ENCODE measurements around the gene KDM2B. TPM values are rescaled to one million over a fixed set of nuclear protein-coding genes. Genes with fewer than 3 reads are reported as not detected.

KDM2B gene
- total and polyA plus RNA-seq, 10 of the 15 experiments (the other 5 are each of a cell fraction or from before 2014, with no cell fraction given): 13.6 to 124 (median 40.4) TPM

- no peak overlapping the region for H3K9ac ChIP-seq (ENCODE audit: control insufficient read depth, insufficient read depth, low read length)
- H3K4me3 ChIP-seq: no peak overlapping the region
- H3K27ac ChIP-seq (ENCODE audit: control insufficient read depth, insufficient read depth): no peak overlapping the region
- H3K36me3 ChIP-seq (ENCODE audit: control insufficient read depth in 2 of 2, insufficient read depth in 2 of 2, low read length in 1 of 2): no peaks in the 10 kb centered on the region
- BruUV-seq (replicated peaks): no TSS peak
- ChIA-PET POLR2A (interaction anchor here (1.0 kb wide), 1 partner anchor 11 kb away, joined by 5 read pairs; no protein-coding TSS in a partner anchor), RAD21 (ENCODE audit: unreplicated experiment) (no interaction called here), CTCF (interaction anchor here (0.5 to 1.6 kb wide), 3 partner anchors 9 to 49 kb away, joined by 3 to 4 read pairs (median 4); no protein-coding TSS in a partner anchor), SMC1A (ENCODE audit: uncharacterized antibody, unreplicated experiment) (interaction anchor here (0.7 to 1.1 kb wide), 4 partner anchors 10 to 78 kb away, joined by 3 to 5 read pairs (median 3); no protein-coding TSS in a partner anchor)
- no peaks in the 10 kb centered on the region for H3K9me3 ChIP-seq (replicated peaks; ENCODE audit: control insufficient read depth, insufficient read depth, low read length)
- H3K4me2 ChIP-seq (ENCODE audit: control insufficient read depth, insufficient read depth): no peak overlapping the region
- in situ Hi-C loops (cut with MboI): no loop called here
- H3K27me3 ChIP-seq (replicated peaks in 1 of 2; ENCODE audit: control insufficient read depth in 2 of 2, insufficient read depth in 2 of 2, low read length in 1 of 2): no peaks in the 10 kb centered on the region
- TF ChIP-seq KDM1A (IDR thresholded peaks at IDR 0.05; ENCODE audit: borderline replicate concordance): no peak
- no peak for TF ChIP-seq JUND (IDR thresholded peaks at IDR 0.05; ENCODE audit: low read depth, low read length)
- no peak for TF ChIP-seq CEBPZ (IDR thresholded peaks at IDR 0.05; ENCODE audit: low read depth, low read length)
- no peak for TF ChIP-seq NRF1 (conservative IDR thresholded peaks at IDR 0.05; ENCODE audit: low read depth, low read length)
- no peak for TF ChIP-seq ZBTB33 (IDR thresholded peaks at IDR 0.05)
- no peak for TF ChIP-seq ZNF622 (IDR thresholded peaks at IDR 0.05)
- TF ChIP-seq CBFB (IDR thresholded peaks at IDR 0.05; ENCODE audit: low read depth): no peak
- H2AFZ ChIP-seq (ENCODE audit: control insufficient read depth, low read depth, low read length): no peak overlapping the region
- no peaks in the 10 kb centered on the region for H3K4me1 ChIP-seq (ENCODE audit: control insufficient read depth, insufficient read depth, low read length)
- intact Hi-C loops (cut with micrococcal nuclease; ENCODE audit: unreplicated experiment): no loop called here
- no peaks in the 10 kb centered on the region for H4K20me1 ChIP-seq (ENCODE audit: control insufficient read depth, insufficient read depth)
- ATAC-seq: no peak
- no peaks in the 10 kb centered on the region for H3K79me2 ChIP-seq (ENCODE audit: control insufficient read depth, insufficient read depth, low read length)
- DNase-seq (ENCODE audit: low read depth, low spot score): no peak
- no peak for FAIRE-seq
- 72% methylated on average over 6 of the region's 6 CpGs for WGBS (ENCODE audit: insufficient coverage, insufficient replicate concordance, low lambda C conversion rate, missing lambda C conversion rate)
Observed at GRCh38 chr12:121600702-121601336, 20.0 kb upstream of the KDM2B start.

All from GM12878 (cell line).